HEK293T (cell line): ENCODE measurements around the gene C2CD4A.

Experiments used
- CTCF ChIA-PET: fragments of 350-600 bp; formaldehyde crosslinking; extraction: SDS; loops from one replicate; lab custom pipeline; 2021; ENCODE audit warnings: antibody characterized with exemption, inconsistent platforms; lab: Yijun Ruan, JAX
- POLR2A ChIA-PET: fragments of 350-600 bp; formaldehyde crosslinking; extraction: SDS; loops from one replicate; lab custom pipeline; 2020; ENCODE audit warnings: antibody characterized with exemption, inconsistent platforms; lab: Yijun Ruan, JAX
- DNase-seq: peaks from one replicate; pipeline ENCODE4 v3.0.0; 2012; ENCODE audit warnings: mixed read lengths; ENCODE audit errors: extremely low spot score
- ARNT ChIP-seq: fragments of 450-650 bp; IDR thresholded peaks from 2 replicates; pipeline ENCODE4 v1.6.1; 2017; ENCODE audit warnings: mild to moderate bottlenecking
- BHLHE40 ChIP-seq: fragments of 450-650 bp; IDR thresholded peaks from 2 replicates; pipeline ENCODE4 v1.6.1; 2016; ENCODE audit warnings: mild to moderate bottlenecking, moderate library complexity, borderline replicate concordance
- CTBP1 ChIP-seq: fragments of 450-650 bp; IDR thresholded peaks from 2 replicates; pipeline ENCODE4 v1.6.1; 2016; ENCODE audit warnings: borderline replicate concordance
- ELF4 ChIP-seq: fragments of 450-650 bp; IDR thresholded peaks from 2 replicates; pipeline ENCODE4 v1.6.1; 2017; ENCODE audit warnings: antibody characterized with exemption
- FOXA1 ChIP-seq: fragments of 450-650 bp; IDR thresholded peaks from 2 replicates; pipeline ENCODE4 v1.6.1; 2016; ENCODE audit warnings: mild to moderate bottlenecking
- FOXM1 ChIP-seq: fragments of 450-650 bp; IDR thresholded peaks from 2 replicates; pipeline ENCODE4 v1.6.1; 2017; ENCODE audit warnings: mild to moderate bottlenecking, borderline replicate concordance
- HDGF ChIP-seq: fragments of 450-650 bp; IDR thresholded peaks from 2 replicates; pipeline ENCODE4 v1.6.1; 2017; ENCODE audit warnings: antibody characterized with exemption, borderline replicate concordance
- L3MBTL2 ChIP-seq: fragments of 450-650 bp; conservative IDR thresholded peaks from 2 replicates; pipeline ENCODE4 v1.6.1; 2016; ENCODE audit warnings: mild to moderate bottlenecking
- LEF1 ChIP-seq: fragments of 450-650 bp; IDR thresholded peaks from 2 replicates; pipeline ENCODE4 v1.6.1; 2017; ENCODE audit warnings: mild to moderate bottlenecking, borderline replicate concordance
- NFRKB ChIP-seq: fragments of 450-650 bp; IDR thresholded peaks from 2 replicates; pipeline ENCODE4 v1.6.1; 2016; ENCODE audit warnings: mild to moderate bottlenecking, moderate library complexity
- PKNOX1 ChIP-seq: fragments of 450-650 bp; IDR thresholded peaks from 2 replicates; pipeline ENCODE4 v1.6.1; 2016
- SP1 ChIP-seq: fragments of 450-650 bp; IDR thresholded peaks from 2 replicates; pipeline ENCODE4 v1.6.1; 2017
- SUZ12 ChIP-seq: fragments of 450-650 bp; IDR thresholded peaks from 2 replicates; pipeline ENCODE4 v1.6.1; 2016; ENCODE audit warnings: mild to moderate bottlenecking
- TARDBP ChIP-seq: fragments of 450-650 bp; IDR thresholded peaks from 2 replicates; pipeline ENCODE4 v1.6.1; 2016
- ZNF384 ChIP-seq: fragments of 450-650 bp; IDR thresholded peaks from 2 replicates; pipeline ENCODE4 v1.6.1; 2016

Gene C2CD4A

GRCh38 chr15:62059816-62060112 lies 7.0 kb upstream of the C2CD4A start:
- peak; percentile 19 for DNase-seq
- ChIA-PET POLR2A (interaction anchor here (1.5 to 1.6 kb wide), 2 partner anchors 9 to 10 kb away, joined by 3 read pairs; no protein-coding TSS in a partner anchor), CTCF (interaction anchor here (0.6 to 0.9 kb wide), 4 partner anchors 8 to 65 kb away, joined by 3 to 5 read pairs (median 4); no protein-coding TSS in a partner anchor)
- TF ChIP-seq SUZ12 (no peak), L3MBTL2 (peak; percentile 62)

GRCh38 chr15:62060113-62060895 lies 6.5 kb upstream of the C2CD4A start, which contains the start of gene VPS13C:
VPS13C (minus strand) TSS chr15:62060447; CDS start chr15:62060374, 73 bp downstream.
- POLR2A ChIA-PET, result interaction anchor here (1.5 to 1.6 kb wide), 2 partner anchors 9 to 10 kb away, joined by 3 read pairs; no protein-coding TSS in a partner anchor
- CTCF ChIA-PET, result interaction anchor here (0.5 to 0.9 kb wide), 8 partner anchors 8 to 1355 kb away, joined by 3 to 5 read pairs (median 4); no protein-coding TSS in a partner anchor
- TF ChIP-seq ZNF384 (peak; percentile 85), BHLHE40 (no peak), PKNOX1 (no peak; the same call in 1 of the 2 replicates), L3MBTL2 (peak; percentile 69), LEF1 (no peak)
- peak; percentile 82 for DNase-seq

- ChIA-PET POLR2A (interaction anchor here (1.5 to 1.6 kb wide), 2 partner anchors 9 to 10 kb away, joined by 3 read pairs; no protein-coding TSS in a partner anchor), CTCF (interaction anchor here (0.5 to 0.8 kb wide), 4 partner anchors 14 to 1356 kb away, joined by 3 to 5 read pairs (median 4); no protein-coding TSS in a partner anchor)
- DNase-seq, result no peak
- TF ChIP-seq L3MBTL2 (peak; percentile 6), ARNT (no peak)
Observed at GRCh38 chr15:62060896-62061280, 5.9 kb upstream of the C2CD4A start.

GRCh38 chr15:62063825-62064635 lies 2.7 kb upstream of the C2CD4A start:
- no peak for DNase-seq
- POLR2A ChIA-PET, result no interaction called here
- TF ChIP-seq SUZ12 (no peak), LEF1 (no peak), PKNOX1 (no peak), TARDBP (no peak), CTBP1 (no peak), FOXM1 (no peak), HDGF (no peak), L3MBTL2 (no peak), BHLHE40 (no peak)
- CTCF ChIA-PET, result interaction anchor here (0.6 to 0.7 kb wide), 2 partner anchors 8 to 10 kb away, joined by 3 to 4 read pairs; no protein-coding TSS in a partner anchor

GRCh38 chr15:62067448-62068044 lies 769 bp downstream of the C2CD4A start:
- no peak for TF ChIP-seq SP1
- TF ChIP-seq FOXM1, result no peak
- TF ChIP-seq PKNOX1, result no peak
- TF ChIP-seq L3MBTL2, result no peak
- TF ChIP-seq ELF4, result no peak
- TF ChIP-seq ARNT, result no peak
- TF ChIP-seq FOXA1, result no peak
- no peak for TF ChIP-seq NFRKB
- TF ChIP-seq LEF1, result no peak
- TF ChIP-seq HDGF, result no peak
- TF ChIP-seq SUZ12, result no peak
- TF ChIP-seq ZNF384, result no peak
- TF ChIP-seq BHLHE40, result no peak
- TF ChIP-seq TARDBP, result no peak
- TF ChIP-seq CTBP1, result no peak
- POLR2A ChIA-PET, result no interaction called here
- CTCF ChIA-PET, result no interaction called here
- DNase-seq, result peak; percentile 7
